Left renal cortex interstitium (tissue), 4 donors: ENCODE measurements around the gene FAM78B. TPM values are rescaled to one million over a fixed set of nuclear protein-coding genes. Genes with fewer than 3 reads are reported as not detected.

Source experiments
- DNase-seq, 4 donors: peaks; one replicate each; pipeline ENCODE4 v3.0.0-alpha.2; 2013; ENCODE audit warnings: low read depth in 4 of 4, low spot score in 2 of 4, missing footprints in 1 of 4
- polyA plus RNA-seq, 4 donors: library from polyadenylated mRNA; unstranded; fragments of 120-200 nt; gene quantifications; one replicate each; pipeline ENCODE4 v1.2.1, GENCODE V29; 2013; ENCODE audit not compliant: insufficient read length in 4 of 4

The FAM78B gene, protein sequence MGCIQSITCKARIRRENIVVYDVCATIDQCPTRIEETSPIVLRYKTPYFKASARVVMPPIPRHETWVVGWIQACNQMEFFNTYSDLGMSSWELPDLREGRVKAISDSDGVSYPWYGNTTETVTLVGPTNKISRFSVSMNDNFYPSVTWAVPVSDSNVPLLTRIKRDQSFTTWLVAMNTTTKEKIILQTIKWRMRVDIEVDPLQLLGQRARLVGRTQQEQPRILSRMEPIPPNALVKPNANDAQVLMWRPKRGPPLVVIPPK
- polyA plus RNA-seq, result 1 to 10 TPM; 1.1 to 3.9 (median 1.6) TPM

DNA sequence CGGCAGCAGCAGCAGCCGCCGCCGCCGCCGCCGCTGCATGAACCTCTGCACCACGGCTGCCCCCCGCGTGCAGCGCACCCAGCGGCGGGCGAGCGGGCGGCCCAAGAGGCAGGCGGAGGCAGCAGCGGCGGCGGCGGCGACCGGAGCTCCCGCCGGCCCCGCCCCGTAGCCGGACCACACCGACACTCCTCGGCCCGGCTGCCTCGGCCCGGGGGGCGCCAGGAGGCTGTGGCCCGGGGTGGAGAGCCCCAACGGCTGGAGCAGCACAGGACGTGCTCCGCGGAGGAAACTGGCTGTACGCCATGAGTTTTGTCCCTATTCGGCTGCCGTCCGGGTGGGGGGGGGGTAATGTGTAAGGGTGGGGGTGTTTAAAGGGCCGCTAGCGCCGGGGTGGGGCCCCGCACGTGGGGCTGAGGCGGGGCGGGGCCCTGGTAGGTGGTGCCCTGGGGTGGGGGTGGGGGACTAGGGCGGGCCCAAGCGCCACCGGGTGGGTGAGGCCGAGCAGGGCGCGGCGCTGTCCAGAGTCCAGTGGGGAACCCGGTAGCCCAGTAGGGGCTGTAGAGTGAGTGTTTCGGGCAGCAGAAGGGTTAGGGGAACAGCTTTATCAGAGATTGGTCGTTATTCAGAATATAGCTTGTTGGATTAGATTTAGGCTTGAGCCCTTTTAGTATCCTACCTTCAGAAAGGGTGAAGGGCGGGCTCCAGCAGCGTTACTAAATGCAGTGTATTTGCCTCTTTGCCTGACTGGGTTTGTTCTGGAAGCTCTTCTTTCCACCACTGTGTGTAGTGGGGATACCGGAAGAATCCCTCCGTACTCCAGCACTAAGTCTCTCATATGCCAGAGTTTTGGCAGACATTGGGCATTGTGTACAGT is at the start of gene FAM78B:
TSS of gene FAM78B (minus strand) at position 304 of the 874 bp plus-strand sequence. CDS start 753 bp downstream, outside the sequence.
- peak in 1 of 4 donors; percentile 39 for DNase-seq

DNA sequence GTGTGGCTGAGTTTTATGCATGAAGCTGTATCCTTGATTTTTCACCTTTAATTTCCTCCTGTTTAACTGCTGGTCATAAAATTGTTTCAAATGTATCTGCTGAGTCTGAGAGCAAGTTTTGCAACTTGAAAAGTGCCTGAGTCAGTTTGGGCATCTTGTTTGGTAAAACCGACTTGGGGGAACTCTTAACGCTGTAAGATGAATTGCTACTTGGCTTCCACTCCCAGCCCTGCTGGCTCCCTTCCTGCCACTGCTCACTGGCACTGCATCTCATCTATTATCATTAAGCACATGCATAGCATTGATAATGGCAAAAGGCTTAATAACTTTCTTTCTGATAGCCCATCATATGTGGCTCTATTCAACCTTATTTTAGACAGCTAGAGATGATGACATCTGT is 35.7 kb upstream of the FAM78B start:
- no peak for DNase-seq

DNA sequence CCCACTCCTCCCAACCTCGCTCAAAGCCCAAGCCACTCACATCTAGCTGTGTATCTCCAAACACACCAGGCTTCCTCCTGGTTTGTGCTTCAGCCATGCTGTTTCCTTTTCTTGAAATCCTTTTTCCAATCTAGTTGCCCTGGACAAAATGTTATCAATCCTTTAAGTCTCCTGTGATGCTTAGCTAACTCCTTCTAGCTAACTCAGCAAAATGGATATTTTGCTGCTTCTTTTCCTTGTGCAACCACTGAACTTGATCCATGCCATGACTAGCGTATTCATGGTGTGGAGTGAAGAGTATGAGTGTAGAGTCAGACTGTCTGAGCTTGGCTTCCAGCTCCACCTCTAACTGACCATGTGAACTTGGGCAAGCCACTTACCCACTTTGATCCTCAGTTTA is 33.9 kb upstream of the FAM78B start:
- no peak for DNase-seq

DNA sequence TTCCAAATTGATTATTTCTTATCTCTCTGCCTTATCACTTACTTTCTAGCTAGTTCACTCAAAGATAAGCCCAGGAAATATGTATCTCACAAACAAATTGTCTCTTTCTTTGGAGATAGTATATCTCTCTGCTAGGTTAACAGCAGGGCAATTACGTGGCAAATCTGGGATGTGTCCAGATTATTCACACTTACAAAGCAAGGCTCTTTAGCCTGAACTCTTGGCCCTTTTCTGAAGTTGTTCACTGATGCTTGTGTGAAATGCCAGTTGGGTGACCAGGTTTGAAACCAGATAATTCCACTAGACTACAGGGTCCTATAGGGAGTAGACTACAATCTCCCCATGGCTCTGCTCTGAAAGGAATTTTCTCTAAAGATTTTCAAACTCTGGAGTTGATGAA is 30.8 kb upstream of the FAM78B start:
- no peak for DNase-seq

DNA sequence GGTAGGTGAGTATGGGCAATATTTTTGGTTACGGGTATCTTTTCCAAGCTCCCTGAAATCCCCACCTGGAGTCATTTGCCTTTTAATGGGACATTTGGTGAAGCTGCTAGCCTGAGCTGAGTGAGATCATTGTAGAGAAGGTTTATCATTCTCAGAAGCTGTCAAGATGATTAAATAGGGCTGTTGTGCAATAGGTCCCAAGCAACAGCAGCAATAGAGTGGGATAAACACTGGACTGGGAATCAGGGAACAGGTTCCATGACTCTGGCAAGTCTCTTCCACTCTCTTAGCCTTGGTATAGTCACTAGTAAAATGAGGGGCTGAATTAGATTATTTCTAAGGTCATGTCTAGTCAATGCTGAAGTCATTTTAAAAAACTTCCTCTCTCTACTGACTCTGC is 30.3 kb upstream of the FAM78B start:
- DNase-seq, result no peak

DNA sequence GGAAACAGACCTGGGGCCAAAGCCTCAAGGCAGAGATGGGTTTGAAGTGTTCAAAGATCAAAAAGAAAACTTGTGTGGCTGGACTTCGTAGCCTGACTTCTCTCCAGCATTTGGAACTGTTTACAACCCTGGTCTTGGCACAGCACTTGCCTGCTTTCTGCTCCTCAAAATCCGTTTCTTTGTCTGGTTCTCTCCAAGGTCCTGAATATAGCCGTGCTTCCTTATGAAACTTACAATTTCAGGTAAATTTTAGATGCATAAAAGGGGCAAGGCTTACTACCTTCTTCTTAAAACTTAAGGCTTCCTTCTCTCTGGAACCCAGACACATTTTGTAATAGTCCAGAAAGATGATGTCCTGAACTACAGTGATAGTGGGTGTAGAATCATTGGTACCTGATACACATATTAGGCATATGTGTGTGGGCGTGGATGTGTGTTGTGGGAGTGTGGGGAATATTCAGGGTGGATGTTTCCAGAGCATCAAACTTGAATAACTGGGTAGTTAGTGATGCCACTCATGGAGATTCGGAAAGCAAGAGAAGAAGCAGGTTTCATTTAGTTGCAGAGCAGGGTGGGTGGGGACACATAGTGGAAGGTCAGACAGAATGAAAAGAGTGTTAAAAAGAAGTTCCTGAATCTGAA is 26.4 kb upstream of the FAM78B start:
- no peak for DNase-seq

DNA sequence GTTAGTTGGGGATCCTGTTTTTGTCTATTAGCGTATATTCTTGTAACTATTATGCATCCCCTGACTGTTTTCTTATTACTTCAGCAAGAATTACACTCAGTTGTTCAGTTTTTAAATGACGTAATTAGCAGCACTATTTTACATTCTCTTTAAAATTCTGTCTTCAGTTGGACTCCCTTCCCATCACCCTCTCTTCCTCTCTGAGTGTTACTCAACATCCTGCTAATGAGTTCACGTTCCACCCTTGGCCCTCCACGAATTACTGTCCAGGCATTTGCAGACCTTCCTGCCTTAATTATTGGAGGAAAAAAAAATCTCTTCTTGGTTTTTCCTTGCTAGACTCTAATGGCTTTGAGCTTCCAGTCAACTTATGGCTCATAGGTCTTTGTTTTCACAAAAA is 23.6 kb upstream of the FAM78B start:
- no peak for DNase-seq

DNA sequence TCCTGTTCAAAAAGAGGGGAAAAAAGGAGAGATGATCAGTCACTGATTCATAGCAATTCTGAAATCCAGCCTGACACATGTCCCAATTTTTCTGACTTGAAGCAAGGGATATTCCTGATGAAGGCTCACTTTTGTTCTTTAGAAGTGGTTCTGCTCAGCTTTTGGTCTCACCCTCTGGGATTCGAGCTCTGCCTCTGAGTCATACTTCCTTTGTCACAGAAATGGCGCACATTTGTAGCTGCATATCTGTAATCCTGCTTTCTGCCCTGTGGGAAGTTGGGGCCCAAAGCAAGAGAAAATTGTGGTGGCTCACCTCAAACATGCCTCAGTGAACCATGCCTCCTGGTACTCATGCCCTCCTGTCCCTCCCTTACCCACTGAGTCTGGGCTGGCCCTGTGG is 22.3 kb upstream of the FAM78B start:
- DNase-seq, result no peak

DNA sequence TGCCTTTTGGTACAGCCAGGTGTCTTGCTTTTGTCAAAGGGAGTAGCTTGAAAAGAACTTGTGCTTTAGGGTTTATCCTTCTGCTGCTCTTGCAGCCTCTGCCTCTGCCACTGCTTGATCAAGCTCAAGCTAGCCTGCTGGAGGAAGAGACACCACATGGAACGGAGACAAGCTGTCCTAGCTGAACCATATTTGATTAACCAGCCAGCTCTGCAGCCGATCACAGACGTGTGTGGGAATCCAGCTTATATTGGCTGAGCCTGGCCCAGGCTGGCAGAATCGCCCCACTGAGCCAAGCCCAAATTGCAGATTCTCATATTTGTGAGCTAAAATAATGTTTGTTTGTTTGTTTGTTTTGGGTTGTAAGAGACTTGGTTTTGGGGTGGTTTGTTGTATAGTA is 18.7 kb upstream of the FAM78B start:
- no peak for DNase-seq

DNA sequence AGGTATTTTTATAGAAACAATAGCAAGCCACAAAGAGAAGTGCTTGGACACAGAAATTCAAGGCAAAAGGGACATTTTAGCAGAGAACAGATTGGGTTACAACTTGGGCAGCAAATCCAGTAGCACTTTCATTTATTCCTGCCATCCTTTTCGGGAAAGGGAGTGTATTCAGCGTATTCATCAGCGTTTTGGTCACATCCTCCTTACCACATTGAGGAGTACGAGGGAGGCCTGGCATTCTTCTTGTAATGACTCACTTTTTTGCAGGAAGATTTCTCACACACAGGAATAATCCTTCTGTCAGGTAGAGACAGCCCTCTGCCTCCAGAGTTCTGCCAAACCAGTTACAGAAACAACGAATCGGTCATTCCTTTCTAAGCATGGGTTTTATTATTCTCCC is 18.1 kb upstream of the FAM78B start:
- no peak for DNase-seq

DNA sequence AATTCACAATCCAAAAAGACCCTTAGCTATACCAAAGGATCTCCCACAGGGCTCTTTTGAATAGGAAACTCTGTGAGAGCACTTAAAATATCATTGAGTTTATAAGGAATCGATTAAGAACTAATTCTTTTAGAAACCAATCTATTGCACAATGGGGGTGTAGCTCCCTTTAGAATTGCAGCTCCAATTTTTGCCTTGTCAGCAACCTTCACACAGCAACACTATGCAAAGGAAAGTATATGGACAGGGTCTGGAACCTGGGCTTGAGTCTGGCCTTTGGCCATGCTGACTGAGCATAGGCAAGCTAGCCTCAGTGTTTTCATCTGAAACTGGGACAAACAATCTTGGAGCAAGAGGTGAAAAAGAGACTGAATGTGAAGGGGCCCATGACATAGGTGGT is 17.2 kb upstream of the FAM78B start:
- no peak for DNase-seq

DNA sequence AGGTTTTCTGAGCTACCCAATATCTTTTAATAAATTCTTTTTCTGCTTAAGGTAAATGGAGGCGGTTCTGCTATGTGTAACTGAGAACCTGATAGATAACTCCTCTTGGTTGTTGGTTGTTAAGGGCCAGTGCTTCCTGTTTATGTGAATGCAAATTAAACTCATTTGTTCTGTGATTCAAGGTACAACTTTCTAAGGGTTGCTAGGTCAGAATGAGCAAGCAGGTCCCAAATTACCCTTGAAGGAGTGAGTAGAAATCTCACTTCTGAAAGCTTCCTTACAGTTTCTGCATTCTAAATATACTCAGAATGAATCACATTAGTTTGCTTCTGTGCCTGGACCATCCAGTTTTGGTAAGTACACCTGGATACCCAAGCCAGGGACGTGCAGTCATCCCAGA is 15.5 kb upstream of the FAM78B start:
- DNase-seq, result no peak

DNA sequence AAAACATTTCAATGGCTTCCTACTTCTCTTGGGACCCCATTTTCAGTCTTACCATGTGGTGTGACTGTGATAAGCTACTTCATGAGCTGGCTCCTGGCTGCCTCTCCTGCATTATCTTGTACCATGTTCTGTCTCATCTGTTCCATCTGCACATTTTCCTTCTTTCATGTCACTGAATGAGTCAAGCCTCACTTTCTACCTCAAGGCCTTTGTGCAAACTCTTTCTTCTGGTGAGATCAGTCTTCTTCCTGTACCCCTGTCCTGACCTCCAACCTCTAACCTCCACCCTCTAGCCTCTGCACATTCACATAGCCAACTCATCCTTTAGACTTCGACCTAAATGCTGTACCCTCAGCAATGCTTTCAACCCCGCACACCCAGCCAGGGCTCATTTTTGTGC is 9.6 kb upstream of the FAM78B start:
- DNase-seq, result no peak

DNA sequence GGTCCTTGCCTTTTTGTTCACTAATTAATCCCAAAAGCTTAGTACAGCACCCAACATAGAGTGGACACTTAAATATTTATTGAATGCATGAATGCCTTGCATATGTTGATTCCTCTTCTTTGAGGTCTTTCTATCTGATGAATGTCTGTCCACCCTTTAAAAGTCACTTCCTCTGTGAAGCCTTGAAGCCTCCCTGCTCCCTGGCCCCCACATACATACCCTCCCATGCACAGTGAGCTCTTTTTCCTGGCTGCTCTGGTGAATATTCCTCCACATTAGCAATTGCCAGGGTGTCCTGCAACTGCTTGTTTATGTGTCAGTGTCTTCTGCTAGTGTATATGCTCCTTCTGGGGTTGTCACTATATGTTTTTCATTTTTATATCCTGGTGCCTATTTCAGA is 8.2 kb upstream of the FAM78B start:
- no peak for DNase-seq

DNA sequence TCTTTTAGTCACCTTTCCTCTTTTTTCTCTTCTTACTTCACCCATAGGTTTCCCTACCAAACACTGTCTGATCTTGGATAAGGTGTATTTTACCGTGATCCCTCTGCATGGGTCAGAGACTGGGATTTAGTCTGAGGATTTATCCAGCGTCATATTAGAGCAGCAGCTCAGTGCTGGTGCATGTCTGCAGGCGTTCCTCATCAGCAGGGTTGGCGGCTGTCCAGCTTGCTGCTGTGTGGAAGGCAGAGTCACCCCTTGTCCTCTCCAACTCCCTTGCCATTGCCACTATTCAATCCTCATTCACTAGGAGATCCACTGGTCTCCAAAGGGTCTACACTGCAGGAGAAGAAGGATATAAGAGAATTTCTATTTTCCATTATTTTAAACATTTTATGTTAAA is 7.3 kb upstream of the FAM78B start:
- no peak for DNase-seq

DNA sequence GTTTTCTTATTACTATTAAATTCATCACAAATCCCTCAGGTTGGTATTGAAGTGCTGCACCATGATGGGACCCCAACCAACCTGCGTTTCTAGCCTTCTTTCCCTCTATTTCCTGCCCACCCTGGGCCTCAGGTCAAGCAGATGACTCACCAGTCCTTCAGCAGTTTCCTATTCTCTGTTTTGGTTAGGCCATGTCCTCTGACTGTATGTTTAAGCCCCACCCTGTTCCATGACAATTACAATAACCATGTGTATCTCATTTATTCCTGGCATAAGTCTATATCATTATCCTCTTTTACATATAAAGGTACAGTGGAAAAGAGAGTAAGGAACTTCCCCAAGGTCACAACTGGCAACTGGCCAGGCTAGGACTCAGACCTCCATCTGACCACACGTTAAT is 5.3 kb upstream of the FAM78B start:
- no peak for DNase-seq

DNA sequence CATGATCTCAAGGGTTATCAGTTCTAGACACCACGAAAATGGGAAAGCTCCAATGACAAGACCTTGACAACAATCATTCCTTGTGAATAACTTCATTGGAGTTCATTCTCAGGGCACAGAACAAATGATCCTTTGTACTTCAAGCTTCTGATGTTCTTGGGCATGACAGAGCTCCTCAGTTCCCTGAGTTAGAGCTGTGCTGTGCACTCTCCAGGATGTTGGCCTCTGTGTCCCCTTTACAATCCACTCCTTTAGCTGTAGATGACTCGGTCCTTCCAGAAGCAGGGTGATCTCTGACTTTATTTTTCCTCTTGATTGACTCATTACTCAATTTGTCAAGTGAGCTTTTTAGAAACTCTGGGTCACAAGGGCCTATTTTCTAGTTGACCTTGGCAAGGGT is 3.9 kb upstream of the FAM78B start:
- no peak for DNase-seq

DNA sequence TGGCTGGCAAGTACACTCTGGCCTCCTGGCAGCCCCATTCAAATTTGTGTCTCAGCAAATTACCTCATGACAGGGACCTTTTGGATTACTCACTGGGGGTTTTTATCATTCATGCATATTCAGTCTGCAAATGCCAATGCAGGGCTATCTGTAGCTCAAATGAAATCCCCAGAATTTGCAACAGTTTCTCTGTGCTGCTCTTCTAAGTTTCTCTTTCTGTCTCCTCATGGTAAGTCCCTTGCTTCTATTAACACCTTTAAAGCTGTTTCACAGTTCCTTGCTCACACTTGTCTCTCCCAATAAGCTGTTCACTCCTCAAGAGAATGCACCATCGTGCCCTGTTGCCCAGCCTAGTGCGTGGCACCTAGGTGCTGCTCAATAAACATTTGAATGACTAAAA is 3.3 kb upstream of the FAM78B start:
- no peak for DNase-seq

DNA sequence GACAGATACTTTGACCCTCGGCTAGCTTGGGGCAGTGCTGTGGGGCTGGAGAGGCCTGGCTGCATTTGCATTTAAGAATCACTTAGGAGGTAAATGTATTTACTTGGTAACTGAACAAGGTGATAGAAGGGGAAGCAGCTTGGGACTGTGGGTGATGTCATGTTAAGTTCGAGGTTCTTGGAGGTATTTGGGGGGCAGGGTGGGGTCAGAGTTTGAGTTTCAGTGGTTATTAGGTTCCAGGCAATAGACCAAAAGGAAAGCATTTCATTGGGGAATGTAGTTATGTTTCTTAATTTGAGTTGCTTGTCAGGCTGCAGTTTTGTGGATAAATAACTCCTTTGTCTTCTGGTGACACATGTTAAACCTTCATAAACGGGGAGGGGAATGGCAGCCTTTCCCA is 2.4 kb upstream of the FAM78B start:
- DNase-seq, result no peak

DNA sequence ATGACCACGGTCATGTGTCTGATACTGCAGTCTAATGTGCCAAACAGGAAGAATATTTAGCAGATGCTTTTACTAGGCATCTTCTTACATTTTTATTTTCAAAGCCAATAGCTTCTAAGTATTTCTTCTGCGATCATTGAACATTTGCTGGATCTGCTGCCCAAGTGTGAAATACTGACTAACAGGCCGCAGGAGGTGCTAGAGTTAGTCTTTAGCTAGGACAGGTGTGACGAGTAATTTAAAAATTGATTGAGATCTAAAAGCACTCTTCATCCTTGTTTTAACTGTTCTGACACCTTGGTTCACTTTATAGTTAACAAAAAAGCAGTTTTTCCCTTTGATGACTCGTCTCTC is 748 bp upstream of the FAM78B start:
- no peak for DNase-seq

DNA sequence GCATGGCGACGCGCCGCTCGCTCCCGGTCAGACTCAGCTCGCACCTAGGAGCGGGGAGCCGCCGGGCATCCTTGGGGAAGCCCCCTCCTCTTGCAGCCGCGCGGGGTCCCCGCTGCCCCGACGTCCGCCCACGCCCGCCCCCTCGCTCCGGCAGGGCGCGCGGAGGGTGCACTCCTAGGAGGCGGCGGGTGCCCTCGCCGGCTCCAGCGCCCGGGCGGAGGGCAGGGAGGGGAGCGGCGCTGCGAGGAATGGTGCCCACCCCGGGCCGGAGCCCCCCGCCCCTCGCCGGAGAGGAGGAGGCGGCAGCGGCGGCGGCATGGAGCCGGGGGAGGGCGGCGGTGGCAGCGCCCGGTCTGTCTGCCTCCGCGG is 488 bp downstream of the FAM78B start:
- no peak for DNase-seq
